ENCODE data around the gene ZNF497.
"Not testable (repeated sequence)": the region's sequence is repeated elsewhere in the genome, so short reads cannot be mapped to it uniquely, and the experiment has no call there.

Gene ZNF497

DNA sequence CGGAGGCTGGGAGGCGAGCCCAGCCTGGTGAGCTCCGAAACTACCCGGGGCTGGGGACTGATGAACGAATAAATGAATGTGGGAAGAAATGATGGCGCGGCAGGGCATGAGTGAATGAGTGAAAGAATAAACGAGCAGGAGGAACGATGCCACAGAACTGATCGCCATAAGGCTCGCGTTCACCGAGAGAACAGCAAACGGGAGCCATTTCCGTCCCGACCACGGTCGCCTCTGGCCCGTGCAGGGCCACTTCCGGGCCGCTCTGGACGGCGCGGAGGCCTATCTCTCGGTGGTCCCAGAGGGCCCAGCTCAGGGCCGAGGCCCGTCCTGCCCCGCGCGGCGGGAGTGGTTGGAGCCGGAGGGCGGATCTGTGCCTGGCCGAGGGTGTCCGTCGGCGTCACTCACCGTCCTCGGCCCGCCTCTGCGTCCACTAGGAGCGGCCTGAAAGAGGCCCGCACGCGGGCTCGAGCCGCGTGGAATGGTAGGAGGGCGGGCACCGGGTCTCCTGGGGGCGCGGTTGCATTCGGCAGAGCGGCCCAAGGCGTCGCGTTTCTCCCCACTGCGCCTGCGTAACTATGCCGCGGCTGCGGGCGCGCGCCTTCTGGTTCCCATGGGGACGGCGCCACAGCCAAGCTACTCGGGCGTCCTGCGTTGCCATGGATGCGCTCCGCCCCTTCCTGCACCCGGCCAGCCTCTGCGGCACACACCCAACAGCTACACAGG is at the start of gene ZNF497:
ZNF497 (minus strand) TSS at position 480 of the 723 bp plus-strand sequence. CDS start 5,116 bp downstream, outside the sequence.
- TF ChIP-seq, protein P1, sequence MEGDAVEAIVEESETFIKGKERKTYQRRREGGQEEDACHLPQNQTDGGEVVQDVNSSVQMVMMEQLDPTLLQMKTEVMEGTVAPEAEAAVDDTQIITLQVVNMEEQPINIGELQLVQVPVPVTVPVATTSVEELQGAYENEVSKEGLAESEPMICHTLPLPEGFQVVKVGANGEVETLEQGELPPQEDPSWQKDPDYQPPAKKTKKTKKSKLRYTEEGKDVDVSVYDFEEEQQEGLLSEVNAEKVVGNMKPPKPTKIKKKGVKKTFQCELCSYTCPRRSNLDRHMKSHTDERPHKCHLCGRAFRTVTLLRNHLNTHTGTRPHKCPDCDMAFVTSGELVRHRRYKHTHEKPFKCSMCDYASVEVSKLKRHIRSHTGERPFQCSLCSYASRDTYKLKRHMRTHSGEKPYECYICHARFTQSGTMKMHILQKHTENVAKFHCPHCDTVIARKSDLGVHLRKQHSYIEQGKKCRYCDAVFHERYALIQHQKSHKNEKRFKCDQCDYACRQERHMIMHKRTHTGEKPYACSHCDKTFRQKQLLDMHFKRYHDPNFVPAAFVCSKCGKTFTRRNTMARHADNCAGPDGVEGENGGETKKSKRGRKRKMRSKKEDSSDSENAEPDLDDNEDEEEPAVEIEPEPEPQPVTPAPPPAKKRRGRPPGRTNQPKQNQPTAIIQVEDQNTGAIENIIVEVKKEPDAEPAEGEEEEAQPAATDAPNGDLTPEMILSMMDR (IDR thresholded peaks at IDR 0.05; ENCODE audit: borderline replicate concordance, insufficient read depth, low read depth, low read length), result no peak

DNA sequence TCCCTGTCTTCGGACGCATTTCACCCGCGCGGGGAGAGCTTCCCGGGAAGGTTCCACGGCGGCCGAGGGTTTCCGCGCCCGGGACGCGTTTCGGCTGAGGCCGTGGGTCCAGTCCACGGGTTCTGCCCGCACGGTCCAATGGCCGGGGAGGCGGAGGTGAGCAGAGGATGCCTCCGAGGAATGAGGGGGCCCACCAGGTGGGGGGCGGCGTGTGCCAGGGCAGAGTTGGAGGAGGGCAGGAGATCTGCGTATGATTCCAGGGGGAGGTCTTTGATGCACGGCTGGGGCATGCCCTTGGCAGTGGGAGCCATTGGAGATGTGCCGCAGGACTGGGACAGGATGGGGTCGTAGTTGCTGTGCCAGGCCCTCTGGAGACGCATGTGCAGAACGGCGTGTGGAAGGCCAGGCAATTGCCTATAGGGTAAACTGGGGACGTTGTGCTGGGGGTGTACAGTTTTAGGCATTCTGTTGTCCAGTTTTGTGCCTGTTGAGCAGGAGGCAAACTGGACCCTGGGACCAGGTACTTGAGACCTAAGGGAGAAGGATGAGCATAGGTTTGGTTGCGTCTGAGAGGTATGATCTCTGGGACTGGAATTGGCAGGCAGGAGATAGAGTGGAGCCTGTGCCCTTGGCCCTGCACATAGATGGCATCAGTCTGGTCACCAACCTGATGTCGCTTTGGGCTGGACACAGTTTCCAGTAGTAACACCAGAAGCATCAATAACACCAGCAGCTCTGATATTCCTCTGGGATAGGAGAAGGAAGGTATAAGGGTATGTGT is 46.6 kb upstream of the ZNF497 start:
- TF ChIP-seq, protein P1 (IDR thresholded peaks at IDR 0.05; ENCODE audit: borderline replicate concordance, insufficient read depth, low read depth, low read length), result no peak
- peak overlapping the region; percentile 100 for H3K4me3 ChIP-seq (ENCODE audit: low read depth, low read length)

More for the DNA sequence above, at the start of gene ZNF497:
- peak within 1 kb of the TSS; percentile 68 for H3K4me3 ChIP-seq (ENCODE audit: low read depth, low read length)

DNA sequence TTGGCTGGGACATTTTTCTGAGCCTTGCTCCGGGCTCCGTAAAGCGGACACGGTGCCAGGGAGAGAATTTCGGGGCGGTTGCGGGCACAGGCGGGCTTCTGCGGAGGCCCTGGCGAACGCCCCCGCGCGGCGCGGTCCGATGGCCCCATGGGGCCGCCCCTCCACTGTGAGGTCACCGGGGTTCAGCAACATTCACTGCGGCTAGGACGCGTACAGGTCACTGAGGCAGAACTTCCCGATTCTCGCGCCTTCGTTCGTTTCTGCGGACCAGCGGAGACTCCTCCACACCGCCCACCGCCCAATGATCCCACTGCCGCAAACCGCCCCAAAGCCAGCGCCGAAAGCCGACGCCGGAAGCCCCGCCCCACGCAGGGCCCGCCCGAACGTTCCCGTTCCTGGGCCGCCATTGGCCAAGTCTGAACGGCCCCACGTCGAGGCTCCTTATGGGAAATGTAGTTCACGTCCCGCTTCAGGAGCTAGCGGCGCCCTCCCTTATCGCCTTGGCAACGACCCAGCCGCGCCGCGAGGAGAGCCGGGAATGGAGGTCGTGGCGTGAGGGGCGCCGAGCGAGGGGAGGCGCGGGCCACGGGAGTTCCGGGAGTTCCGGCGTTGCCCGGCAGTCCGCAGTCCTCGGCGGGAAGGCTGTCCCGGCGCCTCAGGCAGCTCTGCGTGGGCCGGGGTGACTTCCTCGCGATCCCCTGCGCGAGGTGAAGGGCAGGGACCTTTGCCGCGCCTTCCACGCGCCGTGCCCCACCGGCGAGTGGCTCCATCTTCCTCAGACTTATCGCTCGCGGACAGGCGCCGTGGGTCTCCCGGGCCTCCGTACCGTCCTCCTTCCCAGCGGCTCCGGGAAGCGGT is 45.8 kb upstream of the ZNF497 start, which contains the start of gene ZNF584:
ZNF584 (plus strand) TSS at position 498 of the 858 bp plus-strand sequence. CDS start 499 bp downstream, outside the sequence.
- peak within 1 kb of the TSS; percentile 100 for H3K4me3 ChIP-seq (ENCODE audit: low read depth, low read length)
- TF ChIP-seq, protein P1 (IDR thresholded peaks at IDR 0.05; ENCODE audit: borderline replicate concordance, insufficient read depth, low read depth, low read length), result peak; percentile 23; the same call in 1 of the 2 replicates

DNA sequence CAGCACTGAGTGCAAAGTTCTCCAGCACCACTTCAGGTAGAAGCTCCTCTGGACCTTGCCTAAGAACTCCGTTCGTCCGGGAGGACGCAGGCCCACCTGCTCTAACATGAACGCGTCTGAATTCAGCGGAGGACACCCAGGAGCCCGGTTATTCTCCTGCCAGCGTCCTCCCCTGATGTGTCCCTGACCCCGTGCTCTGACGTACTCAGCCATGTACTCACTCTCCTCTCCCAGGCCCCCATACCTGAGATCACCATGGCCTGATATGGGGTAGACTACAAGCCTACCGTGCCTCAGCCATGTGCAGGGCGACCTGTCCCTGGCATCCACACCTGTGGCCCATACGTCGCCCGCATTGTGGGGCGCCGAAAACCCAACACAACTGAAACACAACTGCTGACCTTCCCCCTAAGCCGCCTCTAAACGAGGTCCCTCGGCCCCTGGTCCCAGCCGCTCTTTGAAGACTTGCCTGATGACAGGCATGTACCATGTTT is 45.2 kb upstream of the ZNF497 start:
- TF ChIP-seq, protein P1 (IDR thresholded peaks at IDR 0.05; ENCODE audit: borderline replicate concordance, insufficient read depth, low read depth, low read length), result no peak
- peak overlapping the region; percentile 100 for H3K4me3 ChIP-seq (ENCODE audit: low read depth, low read length)

DNA sequence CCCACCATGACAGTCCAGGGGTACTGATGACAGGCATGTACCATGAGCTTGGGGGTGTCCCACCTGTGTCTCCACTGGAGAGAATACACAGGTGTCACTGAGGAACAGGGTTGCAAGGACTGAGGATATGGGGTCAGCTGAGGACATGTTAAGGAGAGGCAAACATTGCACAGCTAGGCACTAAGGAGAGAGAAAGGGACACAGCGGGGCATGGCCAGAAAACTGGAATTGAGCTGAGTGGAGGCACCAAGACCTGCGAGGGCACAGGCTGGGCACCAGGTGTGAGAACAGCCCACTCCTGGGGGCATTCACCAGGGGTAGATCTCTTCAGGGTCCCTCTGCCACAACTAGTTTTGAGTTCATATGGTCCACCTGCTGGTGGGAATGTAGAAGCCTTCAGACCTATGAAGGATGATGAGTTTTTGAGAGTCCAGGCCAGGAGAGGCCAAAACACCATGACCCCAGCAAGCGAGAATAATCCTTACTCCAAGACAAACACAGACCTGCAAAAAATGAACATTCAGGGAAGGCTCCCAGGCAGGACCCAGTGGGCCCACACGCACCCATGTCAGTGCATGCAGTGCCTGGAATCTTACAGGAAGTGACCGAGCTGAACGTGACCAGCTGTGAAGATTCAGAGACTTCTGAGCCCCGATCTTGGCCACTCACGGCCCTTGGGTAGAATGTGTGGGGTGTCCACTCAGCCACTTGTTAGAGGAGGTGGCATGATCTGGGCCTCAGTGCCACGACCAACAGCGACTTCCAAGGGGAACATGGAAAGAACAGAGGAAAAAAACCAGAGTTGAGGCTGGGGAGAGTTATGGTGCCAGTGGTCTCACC is 44.5 kb upstream of the ZNF497 start:
- TF ChIP-seq, protein P1 (IDR thresholded peaks at IDR 0.05; ENCODE audit: borderline replicate concordance, insufficient read depth, low read depth, low read length), result peak; percentile 19; the same call in 1 of the 2 replicates

DNA sequence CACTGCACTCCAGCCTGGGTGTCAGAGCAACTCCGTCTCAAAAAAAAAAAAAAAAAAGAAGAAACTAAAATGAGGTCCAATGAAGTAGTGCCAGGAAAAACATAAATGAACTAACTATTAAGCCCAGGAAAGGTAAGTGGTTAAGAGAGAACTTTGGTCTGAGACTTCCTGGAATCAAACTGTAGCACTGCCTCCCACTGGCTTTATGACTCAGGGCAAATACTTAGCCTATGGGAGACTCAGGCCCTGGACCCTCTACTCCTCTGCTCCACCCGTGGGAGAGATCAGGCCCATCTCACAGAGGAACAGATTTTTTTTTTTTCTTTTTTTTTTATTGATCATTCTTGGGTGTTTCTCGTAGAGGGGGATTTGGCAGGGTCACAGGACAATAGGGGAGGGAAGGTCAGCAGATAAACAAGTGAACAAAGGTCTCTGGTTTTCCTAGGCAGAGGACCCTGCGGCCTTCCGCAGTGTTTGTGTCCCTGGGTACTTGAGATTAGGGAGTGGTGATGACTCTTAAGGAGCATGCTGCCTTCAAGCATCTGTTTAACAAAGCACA is 41.4 kb upstream of the ZNF497 start:
- not testable (repeated sequence) for H3K4me3 ChIP-seq (ENCODE audit: low read depth, low read length)

More for the DNA sequence above, 44.5 kb upstream of the ZNF497 start:
- H3K4me3 ChIP-seq (ENCODE audit: low read depth, low read length), result peak overlapping the region; percentile 100

Measured in GM12875 (cell line).